Fibroblast of pulmonary artery (primary cell): Measurements from ENCODE around the gene DMD.
A peak's percentile ranks its signal among the peaks of the same experiment; 100 is the strongest.

ENCODE experiments used
- DNase-seq: peaks from one replicate; pipeline ENCODE4 v3.0.0-alpha.2; 2010; ENCODE audit warnings: low read depth
- H3K4me3 ChIP-seq: replicated peaks from 2 replicates; pipeline ENCODE4 v1.5.1; 2011; ENCODE audit warnings: low read depth, mild to moderate bottlenecking, control low read depth, low read length, moderate library complexity
- CTCF ChIP-seq: IDR thresholded peaks from 2 replicates; pipeline ENCODE4 v1.5.1; 2011; ENCODE audit warnings: mild to moderate bottlenecking, control low read depth, low read length, inconsistent platforms; ENCODE audit errors: missing control alignments

DMD gene

GRCh38 chrX:31318866-31319265, 1892.5 kb downstream of the DMD start:
- DNase-seq: no peak
- TF ChIP-seq CTCF: no peak
- H3K4me3 ChIP-seq: no peak overlapping the region

- no peak for TF ChIP-seq CTCF
- DNase-seq: no peak
- no peak overlapping the region for H3K4me3 ChIP-seq
Observed at GRCh38 chrX:31316340-31316991, 1894.9 kb downstream of the DMD start.

- peak; percentile 31 for DNase-seq
- TF ChIP-seq CTCF: no peak
- no peak overlapping the region for H3K4me3 ChIP-seq
Observed at GRCh38 chrX:31314921-31315320, 1896.4 kb downstream of the DMD start.

GRCh38 chrX:31307952-31308351, 1903.4 kb downstream of the DMD start:
- H3K4me3 ChIP-seq: no peak overlapping the region
- no peak for DNase-seq
- no peak for TF ChIP-seq CTCF

- DNase-seq: no peak
- H3K4me3 ChIP-seq: no peak overlapping the region
- TF ChIP-seq CTCF: no peak
Observed at GRCh38 chrX:31302573-31303075, 1908.7 kb downstream of the DMD start.

GRCh38 chrX:31301941-31302340, 1909.4 kb downstream of the DMD start:
- TF ChIP-seq CTCF: no peak
- no peak overlapping the region for H3K4me3 ChIP-seq
- no peak for DNase-seq

GRCh38 chrX:31301203-31301602, 1910.1 kb downstream of the DMD start:
- DNase-seq: no peak
- H3K4me3 ChIP-seq: no peak overlapping the region
- TF ChIP-seq CTCF: no peak
